Vagina (tissue), 2 donors: ENCODE measurements around the gene KIRREL3.

Source experiments
- POLR2A ChIP-seq, 2 donors: fragments of 450-650 bp; IDR thresholded peaks; one replicate each; pipeline ENCODE4 v1.6.1; 2017; ENCODE audit warnings: antibody characterized with exemption in 2 of 2, mild to moderate bottlenecking in 2 of 2, moderate library complexity in 2 of 2
- TF ChIP-seq, protein P1 (sequence below), 3 experiments: fragments of 450-650 bp in 2 of 3; fragments of 200-600 bp in 1 of 3; sonication (generic) in 1 of 3; IDR thresholded peaks; one replicate each; pipeline ENCODE4 v1.5.1; 2017 to 2019; ENCODE audit warnings: antibody characterized with exemption in 3 of 3, mild to moderate bottlenecking in 2 of 3, moderate library complexity in 2 of 3

DNA sequence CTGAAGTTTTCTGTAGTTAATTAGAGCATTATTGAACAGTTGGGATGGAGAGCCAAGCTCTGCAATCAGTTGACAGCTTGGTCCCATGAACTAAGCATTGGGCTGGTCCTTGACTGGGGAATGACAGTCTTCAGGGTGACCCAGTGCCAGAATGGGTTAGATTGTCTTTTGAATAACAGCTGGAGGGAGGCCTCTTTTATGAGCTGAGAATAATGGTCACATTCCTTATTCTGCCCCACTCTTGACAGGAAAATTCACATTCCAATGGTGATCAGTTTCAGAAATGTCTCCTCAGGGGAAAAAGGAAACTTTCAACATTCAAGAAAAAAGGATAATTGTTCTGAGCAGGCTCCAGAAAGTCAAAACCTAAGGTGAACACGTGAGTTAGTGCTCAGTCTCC lies 113.9 kb downstream of the KIRREL3 start:
- no peak for TF ChIP-seq POLR2A (IDR thresholded peaks at IDR 0.05)
- TF ChIP-seq, protein P1, sequence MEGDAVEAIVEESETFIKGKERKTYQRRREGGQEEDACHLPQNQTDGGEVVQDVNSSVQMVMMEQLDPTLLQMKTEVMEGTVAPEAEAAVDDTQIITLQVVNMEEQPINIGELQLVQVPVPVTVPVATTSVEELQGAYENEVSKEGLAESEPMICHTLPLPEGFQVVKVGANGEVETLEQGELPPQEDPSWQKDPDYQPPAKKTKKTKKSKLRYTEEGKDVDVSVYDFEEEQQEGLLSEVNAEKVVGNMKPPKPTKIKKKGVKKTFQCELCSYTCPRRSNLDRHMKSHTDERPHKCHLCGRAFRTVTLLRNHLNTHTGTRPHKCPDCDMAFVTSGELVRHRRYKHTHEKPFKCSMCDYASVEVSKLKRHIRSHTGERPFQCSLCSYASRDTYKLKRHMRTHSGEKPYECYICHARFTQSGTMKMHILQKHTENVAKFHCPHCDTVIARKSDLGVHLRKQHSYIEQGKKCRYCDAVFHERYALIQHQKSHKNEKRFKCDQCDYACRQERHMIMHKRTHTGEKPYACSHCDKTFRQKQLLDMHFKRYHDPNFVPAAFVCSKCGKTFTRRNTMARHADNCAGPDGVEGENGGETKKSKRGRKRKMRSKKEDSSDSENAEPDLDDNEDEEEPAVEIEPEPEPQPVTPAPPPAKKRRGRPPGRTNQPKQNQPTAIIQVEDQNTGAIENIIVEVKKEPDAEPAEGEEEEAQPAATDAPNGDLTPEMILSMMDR (IDR thresholded peaks at IDR 0.05), result no peak
